H1 (cell line): Measurements from ENCODE around the gene PIGZ. TPM values are rescaled to one million over a fixed set of nuclear protein-coding genes. Genes with fewer than 3 reads are reported as not detected.

Experiments used
- CTCF ChIA-PET: fragments of 300-600 bp; sonication (Branson Sonifier 250); formaldehyde crosslinking; loops from one replicate; lab custom pipeline; 2021; ENCODE audit not compliant: partially characterized antibody; lab: Charles Lee
- POLR2A ChIA-PET: fragments of 300-600 bp; sonication (Branson Sonifier 250); formaldehyde crosslinking; loops from one replicate; lab custom pipeline; 2021; ENCODE audit warnings: inconsistent platforms; ENCODE audit not compliant: partially characterized antibody; lab: Charles Lee
- DNase-seq, 2 experiments: peaks; one replicate each; pipeline versions ENCODE4 v3.0.0 to v3.0.0-alpha.2; 2010 to 2022; ENCODE audit warnings: low spot score in 2 of 2, low read depth in 1 of 2, mixed read lengths in 1 of 2
- FAIRE-seq: peaks from 2 replicates; lab custom pipeline; 2011; peaks lifted over from hg19 to GRCh38; lab: Jason Lieb, UNC
- H2AFZ ChIP-seq: 2 replicates; pipeline ENCODE4 v1.8.1; 2012; ENCODE audit warnings: low read length, inconsistent platforms
- H2AK5ac ChIP-seq: 2 replicates; pipeline ENCODE4 v1.6.1; 2013; ENCODE audit warnings: low read depth, low read length
- H2BK120ac ChIP-seq: replicated peaks from 2 replicates; pipeline ENCODE3; 2013; ENCODE audit warnings: low read depth, low read length, inconsistent platforms
- H2BK12ac ChIP-seq: 2 replicates; pipeline ENCODE4 v1.6.1; 2013; ENCODE audit warnings: low read depth, low read length
- H2BK15ac ChIP-seq: 2 replicates; pipeline ENCODE4 v1.6.1; 2013; ENCODE audit warnings: low read length
- H2BK20ac ChIP-seq: 2 replicates; pipeline ENCODE4 v1.6.1; 2013; ENCODE audit warnings: low read length
- H2BK5ac ChIP-seq: 2 replicates; pipeline ENCODE4 v1.6.1; 2013; ENCODE audit warnings: low read depth, low read length
- H3K14ac ChIP-seq: 2 replicates; pipeline ENCODE4 v1.6.1; 2013; ENCODE audit warnings: inconsistent platforms; ENCODE audit not compliant: insufficient read length
- H3K18ac ChIP-seq: 2 replicates; pipeline ENCODE4 v1.6.1; 2013; ENCODE audit warnings: low read length; ENCODE audit errors: extremely low read depth
- H3K23ac ChIP-seq: 2 replicates; pipeline ENCODE4 v1.6.1; 2013; ENCODE audit warnings: inconsistent platforms; ENCODE audit not compliant: insufficient read length
- H3K23me2 ChIP-seq: 2 replicates; pipeline ENCODE4 v1.6.1; 2013; ENCODE audit warnings: low read depth, low read length
- H3K27ac ChIP-seq: 2 replicates; pipeline ENCODE4 v1.6.1; 2011; ENCODE audit warnings: low read depth, low read length, inconsistent platforms
- H3K27me3 ChIP-seq, 4 experiments: replicated peaks in 1 of 4; 1 replicate in 1 of 4; 2 replicates in 3 of 4; pipeline versions ENCODE4 v1.6.1 to v1.8.1; 2011 to 2013; ENCODE audit warnings: low read length in 3 of 4, mild to moderate bottlenecking in 3 of 4, inconsistent platforms in 2 of 4, mixed read lengths in 2 of 4, moderate library complexity in 1 of 4; ENCODE audit not compliant: control insufficient read depth in 3 of 4, insufficient read depth in 3 of 4; ENCODE audit errors: extremely low read depth in 1 of 4
- H3K36me3 ChIP-seq, 4 experiments: 2 replicates each; pipeline versions ENCODE4 v1.6.1 to v1.8.1; 2011 to 2013; ENCODE audit warnings: mild to moderate bottlenecking in 4 of 4, low read length in 3 of 4, moderate library complexity in 2 of 4, control low read depth in 1 of 4, inconsistent platforms in 1 of 4; ENCODE audit not compliant: insufficient read depth in 4 of 4, control insufficient read depth in 2 of 4
- H3K4ac ChIP-seq: replicated peaks from 2 replicates; pipeline ENCODE3; 2013; ENCODE audit warnings: low read length, low read depth, mixed read lengths, inconsistent platforms; ENCODE audit not compliant: insufficient read length
- H3K4me1 ChIP-seq, 4 experiments: replicated peaks in 1 of 4; 1 replicate in 1 of 4; 2 replicates in 3 of 4; pipeline versions ENCODE4 v1.6.1 to v1.8.1; 2011 to 2013; ENCODE audit warnings: low read length in 3 of 4, inconsistent platforms in 2 of 4, mixed read lengths in 1 of 4; ENCODE audit not compliant: insufficient read depth in 4 of 4, control insufficient read depth in 3 of 4
- H3K4me2 ChIP-seq, 2 experiments: 2 replicates each; pipeline versions ENCODE4 v1.6.1 to v1.8.1; 2011 to 2013; ENCODE audit warnings: low read depth in 2 of 2, low read length in 2 of 2, control low read depth in 1 of 2, inconsistent platforms in 1 of 2, mild to moderate bottlenecking in 1 of 2; ENCODE audit not compliant: insufficient read depth in 1 of 2
- H3K4me3 ChIP-seq, 4 experiments: fragments of 200-600, 300-600 bp in 1 of 4; sonication (generic), shearing (Covaris generic), sonication (Bioruptor Twin) in 1 of 4; 2 replicates each; pipeline versions ENCODE4 v1.5.1 to v1.8.1; 2011 to 2016; ENCODE audit warnings: low read length in 4 of 4, low read depth in 3 of 4, control low read depth in 2 of 4, inconsistent platforms in 2 of 4, mild to moderate bottlenecking in 2 of 4, mixed read lengths in 1 of 4, moderate library complexity in 1 of 4; ENCODE audit not compliant: insufficient read depth in 2 of 4; ENCODE audit errors: extremely low read depth in 1 of 4
- H3K56ac ChIP-seq: replicated peaks from 2 replicates; pipeline ENCODE3; 2013; ENCODE audit warnings: low read depth, mild to moderate bottlenecking, mixed read lengths, low read length, inconsistent platforms; ENCODE audit not compliant: insufficient read length
- H3K79me1 ChIP-seq: 2 replicates; pipeline ENCODE4 v1.6.1; 2013; ENCODE audit warnings: low read depth, low read length, control low read depth
- H3K79me2 ChIP-seq, 2 experiments: 2 replicates each; pipeline versions ENCODE4 v1.6.1 to v1.8.1; 2012 to 2013; ENCODE audit warnings: low read length in 2 of 2, mild to moderate bottlenecking in 2 of 2, inconsistent platforms in 1 of 2; ENCODE audit not compliant: insufficient read depth in 2 of 2, control insufficient read depth in 1 of 2
- H3K9ac ChIP-seq, 4 experiments: replicated peaks in 1 of 4; 1 replicate in 1 of 4; 2 replicates in 3 of 4; pipeline versions ENCODE4 v1.6.1 to v1.8.1; 2011 to 2013; ENCODE audit warnings: low read depth in 3 of 4, low read length in 3 of 4, control low read depth in 2 of 4, mild to moderate bottlenecking in 2 of 4, moderate library complexity in 2 of 4, inconsistent platforms in 1 of 4; ENCODE audit errors: extremely low read depth in 1 of 4
- H3K9me3 ChIP-seq, 2 experiments: 2 replicates each; pipeline versions ENCODE4 v1.6.1 to v1.8.1; 2012 to 2013; ENCODE audit warnings: mild to moderate bottlenecking in 2 of 2, moderate library complexity in 2 of 2, control low read depth in 1 of 2, inconsistent platforms in 1 of 2, low read depth in 1 of 2, low read length in 1 of 2, mixed read lengths in 1 of 2; ENCODE audit not compliant: insufficient read depth in 2 of 2
- H4K20me1 ChIP-seq, 2 experiments: replicated peaks in 1 of 2; 2 replicates each; pipeline versions ENCODE3 to v1.8.1; 2011 to 2013; ENCODE audit warnings: inconsistent platforms in 2 of 2, low read length in 2 of 2, mild to moderate bottlenecking in 1 of 2; ENCODE audit not compliant: insufficient read depth in 2 of 2, control insufficient read depth in 1 of 2
- H4K5ac ChIP-seq: 2 replicates; pipeline ENCODE4 v1.6.1; 2013; ENCODE audit warnings: low read length, low read depth, mixed read lengths, inconsistent platforms; ENCODE audit not compliant: insufficient read length
- H4K8ac ChIP-seq: 2 replicates; pipeline ENCODE4 v1.8.0; 2013; ENCODE audit warnings: mild to moderate bottlenecking, moderate library complexity, low read length, inconsistent platforms; ENCODE audit not compliant: insufficient read depth; ENCODE audit errors: extremely low read depth
- H4K91ac ChIP-seq: replicated peaks from 2 replicates; pipeline ENCODE3; 2013; ENCODE audit warnings: low read length, mixed read lengths, inconsistent platforms; ENCODE audit not compliant: insufficient read length
- SAP30 ChIP-seq: fragments of 300-600 bp; sonication (generic); IDR thresholded peaks from 2 replicates; pipeline ENCODE4 v1.7.1; 2012; ENCODE audit warnings: low read length, moderate library complexity, mild to moderate bottlenecking, inconsistent platforms; ENCODE audit not compliant: insufficient read depth, insufficient replicate concordance
- SP4 ChIP-seq: IDR thresholded peaks from 2 replicates; pipeline ENCODE4 v1.6.1; 2012; ENCODE audit warnings: low read length, inconsistent platforms
- WGBS, 2 experiments: shearing (Covaris generic) in 1 of 2; methylation state at CpG; one replicate each; pipeline versions ENCODE4 v1.1.6 to v1.1.7; 2013 to 2015; ENCODE audit warnings: low lambda C conversion rate in 2 of 2, mixed read lengths in 2 of 2, inconsistent platforms in 1 of 2, low coverage in 1 of 2, missing lambda C conversion rate in 1 of 2; ENCODE audit not compliant: insufficient replicate concordance in 2 of 2, insufficient coverage in 1 of 2, insufficient read length in 1 of 2; ENCODE audit errors: extremely low coverage in 1 of 2, missing lambda C conversion rate in 1 of 2; 5-methylcytosine and 5-hydroxymethylcytosine counted together
- polyA plus RNA-seq, 7 experiments: library from polyadenylated mRNA; depleted of rRNA in 3 of 7; stranded (reverse) in 5 of 7; unstranded in 2 of 7; fragments of >200 nt in 5 of 7; fragments of 200-250 nt in 2 of 7; gene quantifications; 1 replicate in 5 of 7; 2 replicates in 1 of 7; 4 replicates in 1 of 7; pipeline versions ENCODE4 v1.2.1 to v1.2.3, GENCODE V29; 2011 to 2013; ENCODE audit warnings: missing spikeins in 2 of 7, mixed read lengths in 2 of 7
- total RNA-seq: library from RNA; stranded (reverse); fragmentation: NEBNext Ultra II Directional; extraction: Animal tissue kit (Norgen Biotek cat#: 25700); gene quantifications from 2 replicates; pipeline ENCODE4 v1.2.1, GENCODE V29; 2021

The PIGZ gene
- total and polyA plus RNA-seq, 2 of the 8 experiments (the other 6 are each of a cell fraction or from before 2014, with no cell fraction given), result 0.32 TPM; not detected in 1

GRCh38 chr3:196931157-196931556, 37.5 kb downstream of the PIGZ start:
- POLR2A ChIA-PET, result interaction anchor here (0.7 to 1.0 kb wide), 3 partner anchors 9 to 77 kb away, joined by 3 read pairs; partner anchors contain the start of gene NCBP2
- H3K9me3 ChIP-seq, result no peaks in the 10 kb centered on the region
- no peak overlapping the region for H4K8ac ChIP-seq
- no peak overlapping the region for H3K14ac ChIP-seq
- no peak overlapping the region for H3K18ac ChIP-seq
- H4K20me1 ChIP-seq, result peaks cover 0 to 4% of the 10 kb centered on the region in 2 experiments
- H3K56ac ChIP-seq, result no peak overlapping the region
- no peak overlapping the region for H2BK120ac ChIP-seq
- H3K9ac ChIP-seq, result peak overlapping the region in 1 of 4 experiments; percentile 49; a peak in 1 of 7 replicates
- no peak overlapping the region for H2BK20ac ChIP-seq
- no peak overlapping the region for H2BK12ac ChIP-seq
- H3K27me3 ChIP-seq, result no peaks in the 10 kb centered on the region
- H3K4me1 ChIP-seq, result no peaks in the 10 kb centered on the region
- no peak overlapping the region for H2AFZ ChIP-seq
- no peaks in the 10 kb centered on the region for H3K79me2 ChIP-seq
- H3K23me2 ChIP-seq, result no peaks in the 10 kb centered on the region
- no peak overlapping the region for H3K4me3 ChIP-seq
- DNase-seq, result no peak
- H3K27ac ChIP-seq, result no peak overlapping the region
- CTCF ChIA-PET, result interaction anchor here (1.3 kb wide), 1 partner anchor 8 kb away, joined by 3 read pairs; no protein-coding TSS in a partner anchor
- peaks cover 17 to 47% (median 42%) of the 10 kb centered on the region in 4 experiments for H3K36me3 ChIP-seq
- H3K79me1 ChIP-seq, result no peaks in the 10 kb centered on the region
- H2BK5ac ChIP-seq, result no peak overlapping the region
- H3K23ac ChIP-seq, result no peak overlapping the region
- no peak overlapping the region for H4K5ac ChIP-seq
- no peak for FAIRE-seq
- H2AK5ac ChIP-seq, result no peak overlapping the region
- no peak overlapping the region for H2BK15ac ChIP-seq
- H3K4me2 ChIP-seq, result no peak overlapping the region
- WGBS, 2 experiments, result 94% methylated on average over 4 of the region's 4 CpGs; no CpG with 5 or more reads in 1 of the 2 experiments
- TF ChIP-seq SP4 (no peak), SAP30 (no peak)
- H3K4ac ChIP-seq, result no peak overlapping the region
- no peak overlapping the region for H4K91ac ChIP-seq
